Measurements from ENCODE around the gene HIP1R. TPM values are rescaled to one million over a fixed set of nuclear protein-coding genes. Genes with fewer than 3 reads are reported as not detected.

Gene HIP1R
- polyA plus RNA-seq, 2 of the 4 experiments (the other 2 are of a cell fraction): 9.0 to 10.6 TPM

DNA sequence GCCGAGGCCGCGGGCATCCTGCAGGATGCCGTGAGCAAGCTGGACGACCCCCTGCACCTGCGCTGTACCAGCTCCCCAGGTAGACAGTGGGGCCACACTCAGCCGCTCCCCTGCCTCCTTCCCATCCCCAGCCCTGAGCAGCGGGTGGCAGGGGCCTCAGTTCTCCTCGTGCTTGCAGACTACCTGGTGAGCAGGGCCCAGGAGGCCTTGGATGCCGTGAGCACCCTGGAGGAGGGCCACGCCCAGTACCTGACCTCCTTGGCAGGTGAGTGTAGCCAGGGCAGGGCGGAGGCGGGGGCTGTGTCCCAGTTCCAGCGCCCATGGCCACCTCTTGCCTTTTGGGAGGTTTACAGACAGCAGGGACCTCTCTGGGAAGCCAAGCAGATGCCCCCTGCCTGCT lies 22.9 kb downstream of the HIP1R start:
- ATAC-seq (no peak), FAIRE-seq (no peak), DNase-seq (ENCODE audit: low read depth in 1 of 2, low spot score in 1 of 2) (no peak)
- WGBS (ENCODE audit: missing lambda C conversion rate): 84% methylated on average over 14 of the region's 14 CpGs
- Histone ChIP-seq H3K4me2 (no peak overlapping the region), H3K4me1 (no peaks in the 10 kb centered on the region), H3K4me3 (no peak overlapping the region), H3K9me3 (no peaks in the 10 kb centered on the region), H3K27ac (no peak overlapping the region)
- ChIA-PET CTCF (interaction anchor here (0.8 to 18.6 kb wide), 8 partner anchors 9 to 102 kb away, joined by 3 to 522 read pairs (median 47); no protein-coding TSS in a partner anchor), POLR2A (no interaction called here)
- TF ChIP-seq ESRRA (IDR thresholded peaks at IDR 0.05; ENCODE audit: borderline replicate concordance, low read length) (no peak), NFE2L2 (conservative IDR thresholded peaks at IDR 0.05; ENCODE audit: low read length) (no peak), RAD21 (conservative IDR thresholded peaks at IDR 0.05 in 1 of 2, IDR thresholded peaks at IDR 0.05 in 1 of 2) (no peak), FOSB (CRISPR knock-in tag; IDR thresholded peaks at IDR 0.05) (no peak), ZSCAN20 (CRISPR knock-in tag; IDR thresholded peaks at IDR 0.05) (no peak), BHLHE40 (IDR thresholded peaks at IDR 0.05; ENCODE audit: low read depth, low read length) (no peak), HEYL (CRISPR knock-in tag; IDR thresholded peaks at IDR 0.05) (no peak), HDAC2 (IDR thresholded peaks at IDR 0.05) (no peak), HOXB5 (CRISPR knock-in tag; IDR thresholded peaks at IDR 0.05) (no peak), HOXB13 (CRISPR knock-in tag; IDR thresholded peaks at IDR 0.05; ENCODE audit: low read depth) (no peak), CHD2 (IDR thresholded peaks at IDR 0.05; ENCODE audit: low read length, partially characterized antibody) (no peak), FOXS1 (CRISPR knock-in tag; IDR thresholded peaks at IDR 0.05) (no peak), FOSL2 (IDR thresholded peaks at IDR 0.05) (no peak), FOSL2 (CRISPR knock-in tag; IDR thresholded peaks at IDR 0.05) (no peak)
- TF ChIP-seq, protein P1, sequence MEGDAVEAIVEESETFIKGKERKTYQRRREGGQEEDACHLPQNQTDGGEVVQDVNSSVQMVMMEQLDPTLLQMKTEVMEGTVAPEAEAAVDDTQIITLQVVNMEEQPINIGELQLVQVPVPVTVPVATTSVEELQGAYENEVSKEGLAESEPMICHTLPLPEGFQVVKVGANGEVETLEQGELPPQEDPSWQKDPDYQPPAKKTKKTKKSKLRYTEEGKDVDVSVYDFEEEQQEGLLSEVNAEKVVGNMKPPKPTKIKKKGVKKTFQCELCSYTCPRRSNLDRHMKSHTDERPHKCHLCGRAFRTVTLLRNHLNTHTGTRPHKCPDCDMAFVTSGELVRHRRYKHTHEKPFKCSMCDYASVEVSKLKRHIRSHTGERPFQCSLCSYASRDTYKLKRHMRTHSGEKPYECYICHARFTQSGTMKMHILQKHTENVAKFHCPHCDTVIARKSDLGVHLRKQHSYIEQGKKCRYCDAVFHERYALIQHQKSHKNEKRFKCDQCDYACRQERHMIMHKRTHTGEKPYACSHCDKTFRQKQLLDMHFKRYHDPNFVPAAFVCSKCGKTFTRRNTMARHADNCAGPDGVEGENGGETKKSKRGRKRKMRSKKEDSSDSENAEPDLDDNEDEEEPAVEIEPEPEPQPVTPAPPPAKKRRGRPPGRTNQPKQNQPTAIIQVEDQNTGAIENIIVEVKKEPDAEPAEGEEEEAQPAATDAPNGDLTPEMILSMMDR (IDR thresholded peaks at IDR 0.05): no peak
- TF ChIP-seq, protein P2, sequence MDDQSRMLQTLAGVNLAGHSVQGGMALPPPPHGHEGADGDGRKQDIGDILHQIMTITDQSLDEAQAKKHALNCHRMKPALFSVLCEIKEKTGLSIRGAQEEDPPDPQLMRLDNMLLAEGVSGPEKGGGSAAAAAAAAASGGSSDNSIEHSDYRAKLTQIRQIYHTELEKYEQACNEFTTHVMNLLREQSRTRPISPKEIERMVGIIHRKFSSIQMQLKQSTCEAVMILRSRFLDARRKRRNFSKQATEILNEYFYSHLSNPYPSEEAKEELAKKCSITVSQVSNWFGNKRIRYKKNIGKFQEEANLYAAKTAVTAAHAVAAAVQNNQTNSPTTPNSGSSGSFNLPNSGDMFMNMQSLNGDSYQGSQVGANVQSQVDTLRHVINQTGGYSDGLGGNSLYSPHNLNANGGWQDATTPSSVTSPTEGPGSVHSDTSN (IDR thresholded peaks at IDR 0.05): no peak

DNA sequence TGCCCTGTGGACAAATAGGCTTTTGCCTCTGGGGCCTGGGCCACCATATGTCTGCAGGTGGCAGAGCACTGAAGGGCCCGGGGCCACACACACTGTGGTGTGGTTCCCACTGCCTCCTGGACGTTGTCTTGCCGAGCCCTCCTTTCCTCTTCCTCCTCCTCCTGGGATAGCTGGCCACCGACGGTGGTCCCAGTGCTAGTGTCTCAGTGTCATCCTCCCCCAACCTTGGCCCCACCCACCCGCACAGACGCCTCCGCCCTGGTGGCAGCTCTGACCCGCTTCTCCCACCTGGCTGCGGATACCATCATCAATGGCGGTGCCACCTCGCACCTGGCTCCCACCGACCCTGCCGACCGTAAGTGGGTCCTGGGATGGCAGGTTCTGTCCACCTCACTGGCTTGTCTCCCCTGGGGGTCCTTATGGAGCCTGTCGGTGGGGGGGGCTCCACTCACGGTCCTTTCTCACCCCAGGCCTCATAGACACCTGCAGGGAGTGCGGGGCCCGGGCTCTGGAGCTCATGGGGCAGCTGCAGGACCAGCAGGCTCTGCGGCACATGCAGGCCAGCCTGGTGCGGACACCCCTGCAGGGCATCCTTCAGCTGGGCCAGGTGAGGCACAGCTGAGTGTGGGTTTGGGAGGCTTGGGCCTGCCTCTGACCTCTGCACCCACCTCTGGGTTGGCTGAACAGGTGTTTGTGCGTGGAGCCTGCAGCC lies 23.5 kb downstream of the HIP1R start:
- DNase-seq (ENCODE audit: low read depth in 1 of 2, low spot score in 1 of 2) (no peak), FAIRE-seq (no peak), ATAC-seq (no peak)
- no peak overlapping the region for H3K4me2 ChIP-seq
- ChIA-PET CTCF (interaction anchor here (0.9 to 18.6 kb wide), 15 partner anchors 12 to 379 kb away, joined by 3 to 522 read pairs (median 7); partner anchors contain the start of gene HIP1R), POLR2A (no interaction called here)
- TF ChIP-seq, protein P3, sequence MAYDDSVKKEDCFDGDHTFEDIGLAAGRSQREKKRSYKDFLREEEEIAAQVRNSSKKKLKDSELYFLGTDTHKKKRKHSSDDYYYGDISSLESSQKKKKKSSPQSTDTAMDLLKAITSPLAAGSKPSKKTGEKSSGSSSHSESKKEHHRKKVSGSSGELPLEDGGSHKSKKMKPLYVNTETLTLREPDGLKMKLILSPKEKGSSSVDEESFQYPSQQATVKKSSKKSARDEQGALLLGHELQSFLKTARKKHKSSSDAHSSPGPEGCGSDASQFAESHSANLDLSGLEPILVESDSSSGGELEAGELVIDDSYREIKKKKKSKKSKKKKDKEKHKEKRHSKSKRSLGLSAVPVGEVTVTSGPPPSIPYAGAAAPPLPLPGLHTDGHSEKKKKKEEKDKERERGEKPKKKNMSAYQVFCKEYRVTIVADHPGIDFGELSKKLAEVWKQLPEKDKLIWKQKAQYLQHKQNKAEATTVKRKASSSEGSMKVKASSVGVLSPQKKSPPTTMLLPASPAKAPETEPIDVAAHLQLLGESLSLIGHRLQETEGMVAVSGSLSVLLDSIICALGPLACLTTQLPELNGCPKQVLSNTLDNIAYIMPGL (CRISPR knock-in tag; IDR thresholded peaks at IDR 0.05; ENCODE audit: borderline replicate concordance): no peak
- TF ChIP-seq ZC3H11A (IDR thresholded peaks at IDR 0.05) (no peak), ZNF302 (CRISPR knock-in tag; IDR thresholded peaks at IDR 0.05) (no peak), EP300 (IDR thresholded peaks at IDR 0.05) (no peak), ESRRA (IDR thresholded peaks at IDR 0.05; ENCODE audit: borderline replicate concordance, low read length) (no peak), RFX5 (IDR thresholded peaks at IDR 0.05) (no peak), TFCP2L1 (CRISPR knock-in tag; IDR thresholded peaks at IDR 0.05) (no peak)
- TF ChIP-seq, protein P4, sequence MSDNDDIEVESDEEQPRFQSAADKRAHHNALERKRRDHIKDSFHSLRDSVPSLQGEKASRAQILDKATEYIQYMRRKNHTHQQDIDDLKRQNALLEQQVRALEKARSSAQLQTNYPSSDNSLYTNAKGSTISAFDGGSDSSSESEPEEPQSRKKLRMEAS (IDR thresholded peaks at IDR 0.05): no peak
- TF ChIP-seq, protein P5, sequence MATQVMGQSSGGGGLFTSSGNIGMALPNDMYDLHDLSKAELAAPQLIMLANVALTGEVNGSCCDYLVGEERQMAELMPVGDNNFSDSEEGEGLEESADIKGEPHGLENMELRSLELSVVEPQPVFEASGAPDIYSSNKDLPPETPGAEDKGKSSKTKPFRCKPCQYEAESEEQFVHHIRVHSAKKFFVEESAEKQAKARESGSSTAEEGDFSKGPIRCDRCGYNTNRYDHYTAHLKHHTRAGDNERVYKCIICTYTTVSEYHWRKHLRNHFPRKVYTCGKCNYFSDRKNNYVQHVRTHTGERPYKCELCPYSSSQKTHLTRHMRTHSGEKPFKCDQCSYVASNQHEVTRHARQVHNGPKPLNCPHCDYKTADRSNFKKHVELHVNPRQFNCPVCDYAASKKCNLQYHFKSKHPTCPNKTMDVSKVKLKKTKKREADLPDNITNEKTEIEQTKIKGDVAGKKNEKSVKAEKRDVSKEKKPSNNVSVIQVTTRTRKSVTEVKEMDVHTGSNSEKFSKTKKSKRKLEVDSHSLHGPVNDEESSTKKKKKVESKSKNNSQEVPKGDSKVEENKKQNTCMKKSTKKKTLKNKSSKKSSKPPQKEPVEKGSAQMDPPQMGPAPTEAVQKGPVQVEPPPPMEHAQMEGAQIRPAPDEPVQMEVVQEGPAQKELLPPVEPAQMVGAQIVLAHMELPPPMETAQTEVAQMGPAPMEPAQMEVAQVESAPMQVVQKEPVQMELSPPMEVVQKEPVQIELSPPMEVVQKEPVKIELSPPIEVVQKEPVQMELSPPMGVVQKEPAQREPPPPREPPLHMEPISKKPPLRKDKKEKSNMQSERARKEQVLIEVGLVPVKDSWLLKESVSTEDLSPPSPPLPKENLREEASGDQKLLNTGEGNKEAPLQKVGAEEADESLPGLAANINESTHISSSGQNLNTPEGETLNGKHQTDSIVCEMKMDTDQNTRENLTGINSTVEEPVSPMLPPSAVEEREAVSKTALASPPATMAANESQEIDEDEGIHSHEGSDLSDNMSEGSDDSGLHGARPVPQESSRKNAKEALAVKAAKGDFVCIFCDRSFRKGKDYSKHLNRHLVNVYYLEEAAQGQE (IDR thresholded peaks at IDR 0.05): no peak
- TF ChIP-seq, protein P6, sequence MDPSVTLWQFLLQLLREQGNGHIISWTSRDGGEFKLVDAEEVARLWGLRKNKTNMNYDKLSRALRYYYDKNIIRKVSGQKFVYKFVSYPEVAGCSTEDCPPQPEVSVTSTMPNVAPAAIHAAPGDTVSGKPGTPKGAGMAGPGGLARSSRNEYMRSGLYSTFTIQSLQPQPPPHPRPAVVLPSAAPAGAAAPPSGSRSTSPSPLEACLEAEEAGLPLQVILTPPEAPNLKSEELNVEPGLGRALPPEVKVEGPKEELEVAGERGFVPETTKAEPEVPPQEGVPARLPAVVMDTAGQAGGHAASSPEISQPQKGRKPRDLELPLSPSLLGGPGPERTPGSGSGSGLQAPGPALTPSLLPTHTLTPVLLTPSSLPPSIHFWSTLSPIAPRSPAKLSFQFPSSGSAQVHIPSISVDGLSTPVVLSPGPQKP (IDR thresholded peaks at IDR 0.05; ENCODE audit: low read depth, low read length): no peak
- 88% methylated on average over 15 of the region's 22 CpGs for WGBS (ENCODE audit: missing lambda C conversion rate)
- H3K9me3 ChIP-seq: no peaks in the 10 kb centered on the region
- no peaks in the 10 kb centered on the region for H3K4me1 ChIP-seq
- H3K4me3 ChIP-seq: no peak overlapping the region
- H3K27ac ChIP-seq: no peak overlapping the region

Data from A549 (cell line).